ENCODE results near the gene ZNRF1.
"Not testable (repeated sequence)": the region's sequence is repeated elsewhere in the genome, so short reads cannot be mapped to it uniquely, and the experiment has no call there.

The ZNRF1 gene

GRCh38 chr16:74975591-74975990, 23.2 kb upstream of the ZNRF1 start:
- Histone ChIP-seq H3K9me3 (ENCODE audit: control extremely low read depth in 1 of 5, control insufficient read depth in 4 of 5, insufficient read depth in 2 of 5, low read depth in 1 of 5, low read length in 4 of 5) (no peaks in the 10 kb centered on the region), H3K27ac (ENCODE audit: insufficient read depth in 1 of 2, low read depth in 1 of 2, low read length in 2 of 2, poor library complexity in 1 of 2, severe bottlenecking in 2 of 2) (no peak overlapping the region), H3K27me3 (replicated peaks in 2 of 5; ENCODE audit: control insufficient read depth in 4 of 5, insufficient read depth in 5 of 5, low read length in 4 of 5) (no peaks in the 10 kb centered on the region), H3K36me3 (ENCODE audit: control insufficient read depth in 4 of 4, insufficient read depth in 4 of 4, low read length in 3 of 4) (peaks cover 2 to 13% (median 6%) of the 10 kb centered on the region in 4 experiments), H3K4me3 (ENCODE audit: control insufficient read depth in 1 of 7, extremely low read depth in 1 of 7, insufficient read depth in 4 of 7, low read depth in 2 of 7, low read length in 6 of 7) (no peak overlapping the region), H3K4me1 (ENCODE audit: control extremely low read depth in 1 of 4, control insufficient read depth in 4 of 4, insufficient read depth in 4 of 4, low read length in 3 of 4) (no peaks in the 10 kb centered on the region)
- CTCF ChIA-PET = interaction anchor here (0.6 kb wide), 1 partner anchor 11 kb away, joined by 3 read pairs; no protein-coding TSS in a partner anchor
- POLR2A ChIA-PET = no interaction called here
- 100% methylated on average over 1 of the region's 5 CpGs for WGBS (ENCODE audit: insufficient coverage)
- DNase-seq = no peak

GRCh38 chr16:74982256-74982655, 16.6 kb upstream of the ZNRF1 start:
- Histone ChIP-seq H3K4me3 (ENCODE audit: control insufficient read depth in 1 of 7, extremely low read depth in 1 of 7, insufficient read depth in 4 of 7, low read depth in 2 of 7, low read length in 6 of 7) (no peak overlapping the region), H3K27me3 (replicated peaks in 2 of 5; ENCODE audit: control insufficient read depth in 4 of 5, insufficient read depth in 5 of 5, low read length in 4 of 5) (no peaks in the 10 kb centered on the region), H3K4me1 (ENCODE audit: control extremely low read depth in 1 of 4, control insufficient read depth in 4 of 4, insufficient read depth in 4 of 4, low read length in 3 of 4) (peaks cover 0 to 17% (median 7%) of the 10 kb centered on the region in 4 experiments), H3K9me3 (ENCODE audit: control extremely low read depth in 1 of 5, control insufficient read depth in 4 of 5, insufficient read depth in 2 of 5, low read depth in 1 of 5, low read length in 4 of 5) (no peaks in the 10 kb centered on the region), H3K36me3 (ENCODE audit: control insufficient read depth in 4 of 4, insufficient read depth in 4 of 4, low read length in 3 of 4) (peaks cover 0 to 9% (median under 1%) of the 10 kb centered on the region in 4 experiments), H3K27ac (ENCODE audit: insufficient read depth in 1 of 2, low read depth in 1 of 2, low read length in 2 of 2, poor library complexity in 1 of 2, severe bottlenecking in 2 of 2) (no peak overlapping the region)
- CTCF ChIA-PET = no interaction called here
- WGBS (ENCODE audit: insufficient coverage) = no CpG with 5 or more reads among the region's 1 CpG
- POLR2A ChIA-PET = no interaction called here
- DNase-seq = peak in 1 of 3 donors; percentile 17

- Histone ChIP-seq H3K4me1 (ENCODE audit: control extremely low read depth in 1 of 4, control insufficient read depth in 4 of 4, insufficient read depth in 4 of 4, low read length in 3 of 4) (peaks cover 0 to 17% (median 9%) of the 10 kb centered on the region in 4 experiments), H3K27me3 (replicated peaks in 2 of 5; ENCODE audit: control insufficient read depth in 4 of 5, insufficient read depth in 5 of 5, low read length in 4 of 5) (no peaks in the 10 kb centered on the region), H3K9me3 (ENCODE audit: control extremely low read depth in 1 of 5, control insufficient read depth in 4 of 5, insufficient read depth in 2 of 5, low read depth in 1 of 5, low read length in 4 of 5) (no peaks in the 10 kb centered on the region), H3K27ac (ENCODE audit: insufficient read depth in 1 of 2, low read depth in 1 of 2, low read length in 2 of 2, poor library complexity in 1 of 2, severe bottlenecking in 2 of 2) (peak overlapping the region; percentile 33 to 81), H3K4me3 (ENCODE audit: control insufficient read depth in 1 of 7, extremely low read depth in 1 of 7, insufficient read depth in 4 of 7, low read depth in 2 of 7, low read length in 6 of 7) (peak overlapping the region; percentile 74 to 98 (median 95)), H3K36me3 (ENCODE audit: control insufficient read depth in 4 of 4, insufficient read depth in 4 of 4, low read length in 3 of 4) (peaks cover 0 to 1% (median 0%) of the 10 kb centered on the region in 4 experiments)
- CTCF ChIA-PET = interaction anchor here (0.8 to 2.8 kb wide), 2 partner anchors 14 to 79 kb away, joined by 3 to 9 read pairs; no protein-coding TSS in a partner anchor
- POLR2A ChIA-PET = no interaction called here
- DNase-seq = no peak
- whole genome bisulfite sequencing (ENCODE audit: insufficient coverage) = 26% methylated on average over 11 of the region's 13 CpGs
Measured at GRCh38 chr16:74984194-74984528, 14.7 kb upstream of the ZNRF1 start.

- H3K27ac ChIP-seq (ENCODE audit: insufficient read depth in 1 of 2, low read depth in 1 of 2, low read length in 2 of 2, poor library complexity in 1 of 2, severe bottlenecking in 2 of 2) = peak within 1 kb of the TSS; percentile 33 to 81
- POLR2A ChIA-PET = interaction anchor here (1.3 kb wide), 1 partner anchor 13 kb away, joined by 3 read pairs; no protein-coding TSS in a partner anchor
- peaks cover 0 to 1% (median 0%) of the 10 kb centered on the region in 4 experiments for H3K36me3 ChIP-seq (ENCODE audit: control insufficient read depth in 4 of 4, insufficient read depth in 4 of 4, low read length in 3 of 4)
- under 1% methylated on average over 48 of the region's 68 CpGs for WGBS (ENCODE audit: insufficient coverage)
- DNase-seq = peak; percentile 100
- CTCF ChIA-PET = interaction anchor here (0.8 to 2.8 kb wide), 4 partner anchors 13 to 127 kb away, joined by 3 to 12 read pairs (median 6); no protein-coding TSS in a partner anchor
- H3K4me3 ChIP-seq (ENCODE audit: control insufficient read depth in 1 of 7, extremely low read depth in 1 of 7, insufficient read depth in 4 of 7, low read depth in 2 of 7, low read length in 6 of 7) = peak within 1 kb of the TSS; percentile 74 to 98 (median 95)
- no peaks in the 10 kb centered on the region for H3K9me3 ChIP-seq (ENCODE audit: control extremely low read depth in 1 of 5, control insufficient read depth in 4 of 5, insufficient read depth in 2 of 5, low read depth in 1 of 5, low read length in 4 of 5)
- H3K27me3 ChIP-seq (replicated peaks in 2 of 5; ENCODE audit: control insufficient read depth in 4 of 5, insufficient read depth in 5 of 5, low read length in 4 of 5) = no peaks in the 10 kb centered on the region
- H3K4me1 ChIP-seq (ENCODE audit: control extremely low read depth in 1 of 4, control insufficient read depth in 4 of 4, insufficient read depth in 4 of 4, low read length in 3 of 4) = peaks cover 0 to 17% (median 9%) of the 10 kb centered on the region in 4 experiments
Measured at GRCh38 chr16:74984529-74985296, 14.1 kb upstream of the ZNRF1 start, which contains the start of gene WDR59. Gene WDR59, minus strand, starts transcription at chr16:74985123. Its CDS starts 106 bp downstream, at chr16:74985017.

GRCh38 chr16:74987027-74987681, 11.7 kb upstream of the ZNRF1 start:
- Histone ChIP-seq H3K27me3 (replicated peaks in 2 of 5; ENCODE audit: control insufficient read depth in 4 of 5, insufficient read depth in 5 of 5, low read length in 4 of 5) (no peaks in the 10 kb centered on the region), H3K36me3 (ENCODE audit: control insufficient read depth in 4 of 4, insufficient read depth in 4 of 4, low read length in 3 of 4) (no peaks in the 10 kb centered on the region), H3K4me3 (ENCODE audit: control insufficient read depth in 1 of 7, extremely low read depth in 1 of 7, insufficient read depth in 4 of 7, low read depth in 2 of 7, low read length in 6 of 7) (no peak overlapping the region), H3K4me1 (ENCODE audit: control extremely low read depth in 1 of 4, control insufficient read depth in 4 of 4, insufficient read depth in 4 of 4, low read length in 3 of 4) (peaks cover 5 to 26% (median 16%) of the 10 kb centered on the region in 4 experiments), H3K9me3 (ENCODE audit: control extremely low read depth in 1 of 5, control insufficient read depth in 4 of 5, insufficient read depth in 2 of 5, low read depth in 1 of 5, low read length in 4 of 5) (no peaks in the 10 kb centered on the region), H3K27ac (ENCODE audit: insufficient read depth in 1 of 2, low read depth in 1 of 2, low read length in 2 of 2, poor library complexity in 1 of 2, severe bottlenecking in 2 of 2) (no peak overlapping the region)
- no peak for DNase-seq
- WGBS (ENCODE audit: insufficient coverage) = 71% methylated on average over 4 of the region's 8 CpGs
- ChIA-PET POLR2A (interaction anchor here (0.6 kb wide), 1 partner anchor 574 kb away, joined by 3 read pairs; no protein-coding TSS in a partner anchor), CTCF (interaction anchor here (0.7 to 1.8 kb wide), 3 partner anchors 10 to 17 kb away, joined by 3 to 9 read pairs (median 3); no protein-coding TSS in a partner anchor)

- CTCF ChIA-PET = interaction anchor here (0.9 kb wide), 1 partner anchor 8 kb away, joined by 3 read pairs; the partner anchor contains the start of gene ZNRF1
- DNase-seq; H3K27me3 ChIP-seq (replicated peaks in 2 of 5; ENCODE audit: control insufficient read depth in 4 of 5, insufficient read depth in 5 of 5, low read length in 4 of 5); H3K4me3 ChIP-seq (ENCODE audit: control insufficient read depth in 1 of 7, extremely low read depth in 1 of 7, insufficient read depth in 4 of 7, low read depth in 2 of 7, low read length in 6 of 7); POLR2A ChIA-PET; H3K27ac ChIP-seq (ENCODE audit: insufficient read depth in 1 of 2, low read depth in 1 of 2, low read length in 2 of 2, poor library complexity in 1 of 2, severe bottlenecking in 2 of 2); H3K9me3 ChIP-seq (ENCODE audit: control extremely low read depth in 1 of 5, control insufficient read depth in 4 of 5, insufficient read depth in 2 of 5, low read depth in 1 of 5, low read length in 4 of 5); H3K36me3 ChIP-seq (ENCODE audit: control insufficient read depth in 4 of 4, insufficient read depth in 4 of 4, low read length in 3 of 4): not testable (repeated sequence)
- H3K4me1 ChIP-seq (ENCODE audit: control extremely low read depth in 1 of 4, control insufficient read depth in 4 of 4, insufficient read depth in 4 of 4, low read length in 3 of 4) = peaks cover 5 to 17% (median 12%) of the 10 kb centered on the region in 4 experiments
- WGBS (ENCODE audit: insufficient coverage) = 90% methylated on average over 2 of the region's 3 CpGs
Measured at GRCh38 chr16:74989864-74990263, 9.0 kb upstream of the ZNRF1 start.
